ENCODE results near the gene SCML1.

- TF ChIP-seq EP300 (IDR thresholded peaks at IDR 0.05) (no peak), CTCF (IDR thresholded peaks at IDR 0.05) (no peak)
These were observed 26.4 kb upstream of the SCML1 start for GRCh38 chrX:17710871-17711301.

Measured in sigmoid colon (tissue), 4 donors.